ENCODE results near the gene TDRD9. TPM values are rescaled to one million over a fixed set of nuclear protein-coding genes. Genes with fewer than 3 reads are reported as not detected.
"Not testable (repeated sequence)": the region's sequence is repeated elsewhere in the genome, so short reads cannot be mapped to it uniquely, and the experiment has no call there.

The TDRD9 gene
- total RNA-seq, 1 donor from 2014 or later = 5.0 TPM

DNA sequence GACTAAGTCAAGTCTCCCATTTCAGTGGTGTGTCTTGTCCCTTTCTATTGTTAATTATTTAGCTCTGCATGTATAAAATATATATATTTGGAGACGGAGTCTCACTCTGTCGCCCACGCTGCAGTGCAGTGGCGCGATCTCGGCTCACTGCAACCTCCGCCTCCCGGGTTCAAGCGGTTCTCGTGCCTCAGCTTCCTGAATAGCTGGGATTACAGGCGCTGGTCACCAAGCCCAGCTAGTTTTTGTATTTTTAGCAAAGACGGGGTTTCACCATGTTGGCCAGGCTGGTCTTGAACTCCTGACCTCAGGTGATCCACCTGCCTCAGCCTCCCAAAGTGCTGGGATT lies 6.4 kb upstream of the TDRD9 start:
- not testable (repeated sequence) for DNase-seq (ENCODE audit: extremely low read depth, low read depth, low spot score)

DNA sequence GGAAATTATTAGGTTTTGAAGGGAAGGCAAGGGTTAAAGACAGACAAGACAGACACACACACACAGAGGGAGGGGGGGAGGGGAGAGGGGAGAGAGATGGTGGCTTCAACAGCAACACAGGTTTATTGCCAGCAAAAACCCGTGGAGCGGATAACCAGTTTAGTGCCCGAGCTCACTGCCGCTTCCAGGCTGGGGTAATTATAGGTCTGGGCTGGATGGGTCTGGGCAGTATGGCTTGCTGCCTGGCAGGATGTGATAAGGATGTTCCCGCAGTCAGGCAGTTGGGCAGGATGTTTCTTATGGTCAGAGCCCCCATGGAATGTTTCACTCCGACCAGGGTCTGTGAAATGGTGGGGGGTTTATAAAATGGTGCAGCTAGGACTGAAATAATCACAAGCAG lies 4.4 kb upstream of the TDRD9 start:
- no peak for DNase-seq (ENCODE audit: extremely low read depth, low read depth, low spot score)

- no peak for DNase-seq (ENCODE audit: extremely low read depth, low read depth, low spot score)
Observed at GRCh38 chr14:103925316-103925715, 2.9 kb upstream of the TDRD9 start.

- DNase-seq (ENCODE audit: extremely low read depth, low read depth, low spot score) = no peak
Observed at GRCh38 chr14:103927566-103927965, 690 bp upstream of the TDRD9 start.

GRCh38 chr14:103930051-103930604 lies 1.9 kb downstream of the TDRD9 start:
- DNase-seq (ENCODE audit: extremely low read depth, low read depth, low spot score) = no peak

GRCh38 chr14:103931422-103931821 lies 3.2 kb downstream of the TDRD9 start:
- DNase-seq (ENCODE audit: extremely low read depth, low read depth, low spot score) = no peak

DNA sequence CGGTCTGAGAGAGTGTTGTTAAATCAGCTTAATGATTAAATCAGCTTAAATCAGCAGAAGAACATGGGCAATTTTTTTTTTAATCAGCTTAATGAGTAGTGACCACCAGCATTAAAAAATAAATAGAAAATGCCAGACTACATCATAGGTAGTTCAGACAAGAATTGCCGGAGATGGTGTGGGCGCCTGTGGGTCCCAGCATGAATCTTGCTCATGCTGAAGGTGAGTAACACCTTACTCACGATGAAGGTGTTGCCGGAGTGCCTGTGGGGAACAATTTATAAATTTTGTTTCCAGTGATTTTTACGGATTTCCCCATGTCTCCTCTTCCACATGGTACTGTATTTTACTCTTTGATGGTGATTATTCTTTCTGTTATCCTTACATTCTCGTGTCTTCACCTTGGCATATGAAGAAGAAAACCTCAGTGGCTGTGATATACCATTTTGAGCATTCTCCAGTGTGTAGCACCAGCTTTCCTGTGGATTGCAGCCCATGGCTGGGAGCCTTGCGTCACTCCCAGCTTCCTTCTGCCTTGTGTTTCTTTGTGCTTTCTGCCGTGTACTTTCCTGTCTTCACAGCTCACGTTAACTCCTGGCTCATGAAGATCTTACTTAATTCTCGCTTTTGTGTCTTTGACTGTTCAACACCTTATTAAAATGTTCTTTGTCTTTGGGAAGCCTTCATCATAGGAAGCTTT lies 4.7 kb downstream of the TDRD9 start:
- DNase-seq (ENCODE audit: extremely low read depth, low read depth, low spot score) = no peak

DNA sequence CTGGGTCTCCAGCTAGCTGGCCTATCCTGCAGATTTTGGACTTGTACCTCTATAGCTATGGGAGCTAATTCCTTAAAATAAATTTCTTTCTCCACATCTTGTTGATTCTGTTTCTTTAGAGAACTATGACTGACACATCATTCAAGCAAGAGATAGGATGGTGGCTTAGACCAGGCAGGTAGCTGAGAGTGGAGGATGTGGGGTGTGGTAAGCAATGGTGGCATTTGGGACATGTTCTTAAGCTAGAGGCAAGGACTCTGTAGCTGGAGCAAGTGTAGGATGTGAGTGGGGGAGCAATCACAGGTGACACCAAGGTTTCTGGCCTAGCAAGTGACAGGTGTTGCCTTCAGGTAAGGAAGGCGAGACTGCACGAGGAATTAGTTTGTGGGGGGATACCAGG lies 6.8 kb downstream of the TDRD9 start:
- no peak for DNase-seq (ENCODE audit: extremely low read depth, low read depth, low spot score)

DNA sequence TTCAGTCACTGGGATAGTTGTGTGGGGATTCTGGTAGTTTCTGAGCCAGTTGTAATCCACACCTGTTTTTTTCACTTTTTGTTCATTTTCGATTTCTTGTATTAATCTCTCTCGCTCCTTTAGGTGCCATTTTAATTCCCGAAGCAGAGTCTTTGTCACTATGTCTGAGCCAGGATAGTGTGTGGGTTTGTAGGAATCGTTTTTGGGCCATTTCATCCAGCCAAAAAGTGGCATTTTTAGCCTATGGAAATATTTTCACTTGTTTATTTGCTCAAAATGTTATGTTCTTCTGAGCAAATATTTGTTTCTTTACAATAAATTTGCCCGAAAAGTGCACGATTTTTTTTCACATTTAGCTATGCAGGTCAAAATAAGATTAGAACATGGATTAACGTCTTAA lies 13.2 kb downstream of the TDRD9 start:
- DNase-seq (ENCODE audit: extremely low read depth, low read depth, low spot score) = no peak

DNA sequence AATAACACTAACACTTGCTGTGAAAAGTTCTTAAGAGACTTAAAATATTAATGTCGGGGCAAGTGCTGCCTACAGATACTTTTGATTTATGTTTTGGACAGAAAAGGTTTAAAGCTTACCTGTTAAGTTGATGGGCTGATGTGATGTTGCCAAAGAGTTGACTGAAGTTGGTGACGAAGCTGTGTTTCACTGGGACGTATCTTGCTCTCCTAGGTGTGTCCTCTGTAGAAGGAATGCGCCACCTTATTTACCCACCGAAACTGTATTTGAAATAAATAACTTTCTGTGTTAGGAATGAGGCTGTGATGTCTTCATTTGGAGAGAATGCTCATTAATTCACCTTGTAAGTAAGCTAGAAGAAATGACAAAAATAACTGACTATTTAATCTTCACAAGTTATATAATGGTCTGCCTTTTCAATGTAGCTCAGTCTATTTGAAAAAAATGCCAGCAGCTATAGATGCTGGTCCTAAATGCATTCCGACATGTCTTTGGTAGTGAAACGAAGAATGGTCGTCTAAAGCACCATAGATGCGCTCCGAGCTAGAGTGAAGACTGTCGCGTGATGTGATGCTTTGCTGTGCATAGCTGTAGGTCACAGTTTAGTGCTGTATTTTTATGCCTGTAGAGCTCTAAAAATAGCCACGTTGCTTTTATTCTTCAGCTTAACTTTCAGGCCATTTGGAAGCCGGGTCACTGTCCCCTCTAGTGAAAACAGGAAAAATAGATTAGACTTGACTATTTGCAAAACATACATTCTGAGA lies 13.9 kb downstream of the TDRD9 start, which contains the start of gene RD3L:
TSS of gene RD3L (minus strand) at position 557 of the 764 bp plus-strand sequence. CDS start 834 bp downstream, outside the sequence.
- no peak for DNase-seq (ENCODE audit: extremely low read depth, low read depth, low spot score)

DNA sequence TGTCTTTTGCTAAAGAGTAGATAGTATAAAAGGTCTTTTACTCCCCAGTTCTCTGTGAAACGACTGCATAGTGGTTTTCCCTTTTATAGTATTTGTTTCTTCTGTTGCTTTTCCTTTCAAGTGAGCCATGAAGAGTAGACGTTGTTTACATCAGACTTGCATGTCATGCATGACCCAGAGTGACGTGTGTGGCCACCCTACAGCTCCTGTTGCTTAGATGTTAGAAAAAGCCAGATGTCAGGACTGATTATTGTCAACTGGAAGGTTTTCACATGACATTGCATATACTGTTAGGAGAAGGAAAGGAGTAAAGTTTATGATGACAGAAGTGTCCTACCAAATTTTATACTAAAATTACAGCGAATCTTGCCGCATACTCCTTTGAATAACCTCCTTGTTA lies 15.4 kb downstream of the TDRD9 start:
- DNase-seq (ENCODE audit: extremely low read depth, low read depth, low spot score) = no peak

DNA sequence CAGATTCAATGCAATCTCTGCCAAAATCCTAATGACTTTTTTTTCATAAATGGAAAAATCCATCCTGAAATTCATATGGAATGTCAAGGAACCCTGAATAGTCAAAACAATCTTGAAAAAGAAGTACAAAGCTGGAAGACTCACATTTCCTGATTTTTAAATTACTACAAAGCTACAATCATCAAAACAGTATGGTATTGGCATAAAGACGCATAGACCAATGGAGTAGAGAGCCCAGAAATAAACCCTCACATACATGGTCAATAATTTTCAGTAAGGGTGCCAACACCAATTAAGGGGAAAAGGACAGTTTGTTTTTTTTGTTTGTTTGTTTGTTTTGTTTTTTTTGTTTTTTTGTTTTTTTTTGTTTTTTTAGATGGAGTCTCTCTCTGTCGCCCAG lies 18.7 kb downstream of the TDRD9 start:
- DNase-seq (ENCODE audit: extremely low read depth, low read depth, low spot score) = no peak

- no peak for DNase-seq (ENCODE audit: extremely low read depth, low read depth, low spot score)
Observed at GRCh38 chr14:103948442-103948841, 20.2 kb downstream of the TDRD9 start.

GRCh38 chr14:103949131-103949790 lies 21.0 kb downstream of the TDRD9 start:
- no peak for DNase-seq (ENCODE audit: extremely low read depth, low read depth, low spot score)

GRCh38 chr14:103960457-103961055 lies 32.3 kb downstream of the TDRD9 start:
- no peak for DNase-seq (ENCODE audit: extremely low read depth, low read depth, low spot score)

DNA sequence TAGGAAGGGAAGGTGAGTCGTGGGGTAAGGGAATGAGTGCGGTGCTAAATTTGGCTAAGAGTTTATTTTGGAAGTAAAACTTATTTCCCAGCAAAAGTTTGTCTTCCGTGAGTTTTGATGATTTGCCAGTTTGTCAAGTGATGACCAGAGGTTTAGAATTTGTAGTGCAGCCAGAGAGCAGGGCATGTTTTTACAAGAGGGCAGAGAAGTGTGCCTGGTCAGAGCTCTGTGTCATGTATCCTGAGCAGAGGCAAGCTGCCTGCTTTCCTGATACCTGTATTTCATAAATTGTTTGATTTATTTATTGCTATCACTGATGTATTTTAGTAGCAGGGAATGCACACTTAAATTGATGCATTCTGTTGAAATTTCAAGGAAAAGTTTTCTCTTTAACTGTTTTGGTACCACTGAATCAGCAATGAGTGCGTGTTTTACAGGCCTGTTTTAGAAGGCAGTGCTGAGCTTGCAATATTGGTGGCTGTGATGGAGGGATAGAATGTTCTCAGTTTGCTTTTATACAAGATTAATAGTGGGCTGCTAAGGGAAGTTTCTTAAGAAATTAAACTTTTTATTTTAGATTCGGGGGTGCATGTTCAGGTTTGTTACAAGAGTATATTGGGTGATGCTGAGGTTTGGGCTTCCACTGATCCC lies 33.8 kb downstream of the TDRD9 start:
- DNase-seq (ENCODE audit: extremely low read depth, low read depth, low spot score) = no peak

DNA sequence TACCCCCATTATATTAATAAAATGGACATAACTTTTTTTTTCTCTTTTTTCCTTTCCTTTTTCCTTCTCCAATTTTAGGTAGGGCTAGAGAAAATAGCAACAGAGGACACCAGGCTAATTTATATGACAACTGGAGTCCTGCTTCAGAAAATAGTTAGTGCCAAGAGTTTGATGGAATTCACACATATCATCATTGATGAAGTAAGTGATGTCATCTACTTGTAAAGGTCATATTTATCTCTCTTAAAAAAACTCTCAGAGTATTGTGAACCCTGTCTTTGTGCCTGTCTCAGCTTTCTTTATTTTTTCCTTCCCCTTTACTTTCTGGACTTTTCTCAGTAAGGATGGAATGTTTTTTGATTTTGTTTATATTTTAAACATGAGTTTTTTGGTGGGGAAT lies 38.4 kb downstream of the TDRD9 start:
- DNase-seq (ENCODE audit: extremely low read depth, low read depth, low spot score) = no peak

GRCh38 chr14:103969961-103970360 lies 41.7 kb downstream of the TDRD9 start:
- DNase-seq (ENCODE audit: extremely low read depth, low read depth, low spot score) = no peak

DNA sequence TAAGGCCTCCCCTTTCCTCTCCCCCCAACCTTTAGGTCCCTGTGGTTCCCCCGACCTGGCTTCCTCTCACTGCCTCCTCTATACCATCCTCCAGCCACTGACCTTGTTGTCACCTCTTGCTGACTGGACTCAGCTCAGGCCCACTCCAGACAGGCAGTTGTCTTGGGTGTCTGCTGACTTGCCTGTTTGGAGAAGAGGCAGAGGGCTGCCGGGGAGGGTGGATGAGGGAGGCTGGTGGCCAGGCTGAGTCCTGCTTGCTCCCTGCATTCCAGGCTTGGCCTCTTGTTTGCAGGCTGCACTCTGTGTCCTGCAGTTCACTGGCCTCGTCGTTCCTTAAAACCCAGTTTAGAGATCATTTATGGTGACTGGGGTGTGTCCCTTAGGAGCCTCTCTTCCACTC lies 45.1 kb downstream of the TDRD9 start:
- DNase-seq (ENCODE audit: extremely low read depth, low read depth, low spot score) = no peak

- no peak for DNase-seq (ENCODE audit: extremely low read depth, low read depth, low spot score)
Observed at GRCh38 chr14:103974575-103974974, 46.3 kb downstream of the TDRD9 start.

Measured in glomerular endothelial cell (primary cell).